Subcutaneous adipose tissue (tissue), 4 donors: Measurements from ENCODE around the gene STK32A. TPM values are rescaled to one million over a fixed set of nuclear protein-coding genes. Genes with fewer than 3 reads are reported as not detected.

Experiments
- CTCF ChIP-seq: fragments of 450-650 bp; IDR thresholded peaks from one replicate; pipeline ENCODE4 v1.5.1; 2016; ENCODE audit warnings: low read depth, mild to moderate bottlenecking, control low read depth, antibody characterized with exemption, moderate library complexity
- small RNA-seq: library from RNA; depleted of rRNA; stranded (forward); fragments of <200 nt; gene quantifications from one replicate; pipeline ENCODE3, GENCODE V24; 2016
- total RNA-seq, 4 donors: library from RNA; depleted of rRNA; stranded (reverse); fragments of >200 nt; gene quantifications; one replicate each; pipeline ENCODE4 v1.1.0, GENCODE V29; 2016

Gene STK32A
- total RNA-seq, 4 donors from 2014 or later = 1.8 to 5.3 (median 4.3) TPM

GRCh38 chr5:147427521-147428401, 192.9 kb downstream of the STK32A start:
- no peak for TF ChIP-seq CTCF

GRCh38 chr5:147430628-147431027, 195.8 kb downstream of the STK32A start:
- no peak for TF ChIP-seq CTCF

- TF ChIP-seq CTCF = no peak
Observed at GRCh38 chr5:147431586-147431985, 196.8 kb downstream of the STK32A start.

GRCh38 chr5:147432323-147432722, 197.5 kb downstream of the STK32A start:
- TF ChIP-seq CTCF = no peak

GRCh38 chr5:147434049-147434448, 199.2 kb downstream of the STK32A start:
- no peak for TF ChIP-seq CTCF

GRCh38 chr5:147436596-147436995, 201.8 kb downstream of the STK32A start:
- no peak for TF ChIP-seq CTCF

- no peak for TF ChIP-seq CTCF
Observed at GRCh38 chr5:147437161-147437596, 202.4 kb downstream of the STK32A start.

Small RNA genes within 50 kb of the gene (small RNA-seq; reads per million reads assigned to genes)
- not detected for gene AC011373.1
